Right cardiac atrium (tissue), 5 donors: ENCODE data around the gene FHOD3. TPM values are rescaled to one million over a fixed set of nuclear protein-coding genes. Genes with fewer than 3 reads are reported as not detected.

Experiments used
- ATAC-seq, 2 donors: fragments of 200-7000 bp; cut with Tn5 transposase; one replicate each; pipeline versions ENCODE4 v1.8.0 to v1.9.1; 2020; ENCODE audit warnings: moderate library complexity in 2 of 2, mild to moderate bottlenecking in 1 of 2
- DNase-seq, 3 donors: peaks; one replicate each; pipeline ENCODE4 v3.0.0-alpha.2; 2020
- H3K27ac ChIP-seq: one replicate; pipeline ENCODE4 v1.5.1; 2013; ENCODE audit warnings: mild to moderate bottlenecking, low read length, control low read depth, moderate library complexity
- H3K27me3 ChIP-seq: one replicate; pipeline ENCODE4 v1.6.1; 2013; ENCODE audit not compliant: control insufficient read depth, insufficient read depth
- H3K4me1 ChIP-seq: one replicate; pipeline ENCODE4 v1.6.1; 2013; ENCODE audit warnings: low read length; ENCODE audit not compliant: control insufficient read depth, insufficient read depth
- H3K4me3 ChIP-seq: one replicate; pipeline ENCODE4 v1.5.1; 2013; ENCODE audit warnings: low read length, control low read depth
- H3K9me3 ChIP-seq: one replicate; pipeline ENCODE4 v1.6.1; 2013; ENCODE audit warnings: low read length; ENCODE audit not compliant: control insufficient read depth
- WGBS: extraction: QIAGEN DNeasy Blood & Tissue Kit; methylation state at CpG from one replicate; pipeline ENCODE4 v1.1.7; 2013; 5-methylcytosine and 5-hydroxymethylcytosine counted together
- intact Hi-C, 4 donors: fragments of 100-400 bp; cut with DNase I; formaldehyde crosslinking; loops; one replicate each; pipeline versions ENCODE4 v1.11.0 to v1.14.0; 2022 to 2023
- polyA plus RNA-seq: library from polyadenylated mRNA; stranded (reverse); fragments of 200-250 nt; gene quantifications from one replicate; pipeline ENCODE4 v1.2.3, GENCODE V29; 2013
- total RNA-seq, 4 donors: library from RNA; stranded (reverse); fragmentation: NEBNext Ultra II Directional; extraction: Animal tissue kit (Norgen Biotek cat#: 25700); gene quantifications; one replicate each; pipeline ENCODE4 v1.2.1, GENCODE V29; 2021
- donor health status: healthy with polysubstance abuse.
- donor health status: DM: no; HTN: yes; CAD: no.
- donor health status: DM: no; HTN: no; CAD: no.
- donor health status: DM: no; HTN: yes; CAD: no; lungs with severe emphysema.
- donor health status: DM: yes; HTN: yes; CAD: no.

FHOD3 gene
- total and polyA plus RNA-seq, 5 donors = 118 to 157 (median 138) TPM

GRCh38 chr18:36411745-36412168 lies 114.2 kb downstream of the FHOD3 start:
- Histone ChIP-seq H3K4me1 (peaks cover 2% of the 10 kb centered on the region), H3K27ac (no peak overlapping the region), H3K4me3 (no peak overlapping the region), H3K27me3 (no peaks in the 10 kb centered on the region), H3K9me3 (no peaks in the 10 kb centered on the region)
- no peak for ATAC-seq
- intact Hi-C loops = no loop called here
- 66% methylated on average over 3 of the region's 3 CpGs for WGBS
- DNase-seq = no peak

- H3K27me3 ChIP-seq = no peaks in the 10 kb centered on the region
- 91% methylated on average over 1 of the region's 1 CpG for WGBS
- H3K4me3 ChIP-seq = no peak overlapping the region
- H3K27ac ChIP-seq = no peak overlapping the region
- no peak for DNase-seq
- no peak for ATAC-seq
- intact Hi-C loops = no loop called here
- H3K9me3 ChIP-seq = no peaks in the 10 kb centered on the region
- H3K4me1 ChIP-seq = peaks cover 2% of the 10 kb centered on the region
Observed at GRCh38 chr18:36412778-36413177, 115.3 kb downstream of the FHOD3 start.

- Histone ChIP-seq H3K27ac (no peak overlapping the region), H3K9me3 (no peaks in the 10 kb centered on the region), H3K4me1 (peaks cover 2% of the 10 kb centered on the region), H3K4me3 (no peak overlapping the region), H3K27me3 (no peaks in the 10 kb centered on the region)
- no peak for ATAC-seq
- DNase-seq = no peak
- WGBS = 88% methylated on average over 1 of the region's 1 CpG
- intact Hi-C loops = no loop called here
Observed at GRCh38 chr18:36415171-36415570, 117.7 kb downstream of the FHOD3 start.

- Histone ChIP-seq H3K27me3 (no peaks in the 10 kb centered on the region), H3K4me1 (peaks cover 2% of the 10 kb centered on the region), H3K27ac (no peak overlapping the region), H3K9me3 (no peaks in the 10 kb centered on the region), H3K4me3 (no peak overlapping the region)
- WGBS = 55% methylated on average over 2 of the region's 2 CpGs
- intact Hi-C loops = no loop called here
- DNase-seq = no peak
- no peak for ATAC-seq
Observed at GRCh38 chr18:36415625-36416024, 118.1 kb downstream of the FHOD3 start.

- Histone ChIP-seq H3K27me3 (no peaks in the 10 kb centered on the region), H3K9me3 (no peaks in the 10 kb centered on the region), H3K4me3 (no peak overlapping the region), H3K4me1 (peaks cover 2% of the 10 kb centered on the region), H3K27ac (peak overlapping the region; percentile 95)
- DNase-seq = no peak
- 76% methylated on average over 3 of the region's 3 CpGs for WGBS
- ATAC-seq = peak; percentile 72 to 77
- intact Hi-C loops = no loop called here
Observed at GRCh38 chr18:36419188-36419899, 121.8 kb downstream of the FHOD3 start.

GRCh38 chr18:36419900-36420531 lies 122.5 kb downstream of the FHOD3 start:
- no peak overlapping the region for H3K4me3 ChIP-seq
- no peaks in the 10 kb centered on the region for H3K9me3 ChIP-seq
- intact Hi-C loops = no loop called here
- WGBS = 72% methylated on average over 7 of the region's 7 CpGs
- H3K27ac ChIP-seq = peak overlapping the region; percentile 93
- peak; percentile 32 to 34 for ATAC-seq
- H3K4me1 ChIP-seq = peaks cover 2% of the 10 kb centered on the region
- DNase-seq = no peak
- no peaks in the 10 kb centered on the region for H3K27me3 ChIP-seq

GRCh38 chr18:36420826-36421225 lies 123.3 kb downstream of the FHOD3 start:
- peaks cover 2% of the 10 kb centered on the region for H3K4me1 ChIP-seq
- ATAC-seq (peak; percentile 19 to 55), DNase-seq (no peak)
- H3K4me3 ChIP-seq = no peak overlapping the region
- no peaks in the 10 kb centered on the region for H3K27me3 ChIP-seq
- peak overlapping the region; percentile 63 for H3K27ac ChIP-seq
- intact Hi-C loops = no loop called here
- WGBS = 16% methylated on average over 1 of the region's 1 CpG
- H3K9me3 ChIP-seq = no peaks in the 10 kb centered on the region

GRCh38 chr18:36424741-36425142 lies 127.2 kb downstream of the FHOD3 start:
- H3K4me3 ChIP-seq = no peak overlapping the region
- no peak for ATAC-seq
- H3K4me1 ChIP-seq = no peaks in the 10 kb centered on the region
- intact Hi-C loops = no loop called here
- no peak overlapping the region for H3K27ac ChIP-seq
- no peak for DNase-seq
- no peaks in the 10 kb centered on the region for H3K27me3 ChIP-seq
- 67% methylated on average over 4 of the region's 4 CpGs for WGBS
- no peaks in the 10 kb centered on the region for H3K9me3 ChIP-seq

- ATAC-seq = no peak
- no peak for DNase-seq
- no peak overlapping the region for H3K27ac ChIP-seq
- H3K4me3 ChIP-seq = no peak overlapping the region
- H3K9me3 ChIP-seq = no peaks in the 10 kb centered on the region
- H3K27me3 ChIP-seq = no peaks in the 10 kb centered on the region
- 75% methylated on average over 3 of the region's 3 CpGs for WGBS
- intact Hi-C loops = no loop called here
- no peaks in the 10 kb centered on the region for H3K4me1 ChIP-seq
Observed at GRCh38 chr18:36427369-36427768, 129.9 kb downstream of the FHOD3 start.

GRCh38 chr18:36427831-36428230 lies 130.3 kb downstream of the FHOD3 start:
- ATAC-seq = no peak
- no peak overlapping the region for H3K27ac ChIP-seq

GRCh38 chr18:36428431-36429029 lies 131.0 kb downstream of the FHOD3 start:
- WGBS = 64% methylated on average over 8 of the region's 8 CpGs
- Histone ChIP-seq H3K9me3 (no peaks in the 10 kb centered on the region), H3K27me3 (no peaks in the 10 kb centered on the region), H3K4me3 (no peak overlapping the region), H3K4me1 (no peaks in the 10 kb centered on the region), H3K27ac (peak overlapping the region; percentile 8)
- intact Hi-C loops = no loop called here
- DNase-seq (no peak), ATAC-seq (no peak)

More at GRCh38 chr18:36427831-36428230, 130.3 kb downstream of the FHOD3 start:
- no peak overlapping the region for H3K4me3 ChIP-seq
- H3K9me3 ChIP-seq = no peaks in the 10 kb centered on the region
- intact Hi-C loops = no loop called here
- 73% methylated on average over 2 of the region's 2 CpGs for WGBS
- no peak for DNase-seq
- no peaks in the 10 kb centered on the region for H3K4me1 ChIP-seq
- no peaks in the 10 kb centered on the region for H3K27me3 ChIP-seq
